Vagina (tissue), 2 donors: ENCODE data around the gene MPV17. TPM values are rescaled to one million over a fixed set of nuclear protein-coding genes. Genes with fewer than 3 reads are reported as not detected.
"Not testable (repeated sequence)": the region's sequence is repeated elsewhere in the genome, so short reads cannot be mapped to it uniquely, and the experiment has no call there.

Experiments
- DNase-seq, 2 donors: peaks; one replicate each; pipeline ENCODE4 v3.0.0-alpha.2; 2017; ENCODE audit errors: extremely low spot score in 2 of 2
- H3K27ac ChIP-seq: fragments of 200-600 bp; sonication (generic); one replicate; pipeline ENCODE4 v1.5.1; 2019
- H3K27me3 ChIP-seq: fragments of 200-600 bp; sonication (generic); one replicate; pipeline ENCODE4 v1.5.1; 2019
- H3K36me3 ChIP-seq, 2 donors: fragments of 200-600 bp; sonication (generic); one replicate each; pipeline ENCODE4 v1.5.1; 2017 to 2019
- H3K4me1 ChIP-seq: fragments of 200-600 bp; sonication (generic); one replicate; pipeline ENCODE4 v1.5.1; 2019
- H3K4me3 ChIP-seq, 2 donors: fragments of 200-600 bp; sonication (generic); 1 replicate in 1 of 2; 2 replicates in 1 of 2; pipeline ENCODE4 v1.5.1; 2016 to 2019
- H3K9me3 ChIP-seq: fragments of 200-600 bp; sonication (generic); one replicate; pipeline ENCODE4 v1.5.1; 2019
- POLR2A ChIP-seq, 2 donors: fragments of 450-650 bp; IDR thresholded peaks; one replicate each; pipeline ENCODE4 v1.6.1; 2017; ENCODE audit warnings: antibody characterized with exemption in 2 of 2, mild to moderate bottlenecking in 2 of 2, moderate library complexity in 2 of 2
- POLR2AphosphoS5 ChIP-seq, 2 donors: sonication (generic); formaldehyde crosslinking; IDR thresholded peaks; one replicate each; pipeline ENCODE4 v1.9.0; 2017; ENCODE audit warnings: antibody characterized with exemption in 2 of 2, mild to moderate bottlenecking in 2 of 2, low read depth in 1 of 2; ENCODE audit not compliant: insufficient read depth in 1 of 2
- intact Hi-C: fragments of 100-400 bp; cut with DNase I; formaldehyde crosslinking; loops from one replicate; pipeline ENCODE4 v1.15.1; 2023
- total RNA-seq: library from RNA; depleted of rRNA; stranded (reverse); fragments of >200 nt; gene quantifications from one replicate; pipeline ENCODE4 v1.2.3, GENCODE V29; 2016
- TF ChIP-seq, protein P1 (sequence below), 3 experiments: fragments of 450-650 bp in 2 of 3; fragments of 200-600 bp in 1 of 3; sonication (generic) in 1 of 3; IDR thresholded peaks; one replicate each; pipeline ENCODE4 v1.5.1; 2017 to 2019; ENCODE audit warnings: antibody characterized with exemption in 3 of 3, mild to moderate bottlenecking in 2 of 3, moderate library complexity in 2 of 3

The MPV17 gene
- total RNA-seq, 1 donor from 2014 or later = 55.7 TPM

DNA sequence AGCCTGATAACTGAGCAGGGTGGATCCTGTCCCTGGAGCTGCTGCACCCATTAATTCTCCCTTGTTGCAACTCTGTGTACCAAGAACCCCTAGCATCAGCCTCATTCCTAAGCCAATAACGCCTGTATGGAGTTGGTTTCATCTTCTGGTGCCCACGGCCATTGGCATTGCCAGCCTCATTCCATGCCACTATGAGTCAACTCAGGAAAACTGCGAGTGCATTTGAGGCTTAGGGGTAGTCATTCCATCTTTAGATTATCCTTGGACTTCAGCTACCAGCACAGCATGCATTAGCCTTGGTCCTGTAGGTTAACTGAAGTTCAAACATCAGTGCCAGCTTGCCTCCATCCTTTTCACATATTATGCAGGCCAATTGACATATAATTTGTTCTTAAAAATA is 42.1 kb downstream of the MPV17 start:
- no peak for DNase-seq
- Histone ChIP-seq H3K4me1 (no peaks in the 10 kb centered on the region), H3K9me3 (no peaks in the 10 kb centered on the region), H3K4me3 (no peak overlapping the region), H3K27me3 (no peaks in the 10 kb centered on the region), H3K27ac (no peak overlapping the region), H3K36me3 (no peaks in the 10 kb centered on the region)
- intact Hi-C loops = loop anchor here (5.0 kb wide), 1 partner anchor 184 kb away; no protein-coding TSS in a partner anchor
- TF ChIP-seq POLR2A (IDR thresholded peaks at IDR 0.05) (no peak), POLR2AphosphoS5 (IDR thresholded peaks at IDR 0.05; ENCODE audit: insufficient read depth in 1 of 2, low read depth in 1 of 2) (no peak)
- TF ChIP-seq, protein P1, sequence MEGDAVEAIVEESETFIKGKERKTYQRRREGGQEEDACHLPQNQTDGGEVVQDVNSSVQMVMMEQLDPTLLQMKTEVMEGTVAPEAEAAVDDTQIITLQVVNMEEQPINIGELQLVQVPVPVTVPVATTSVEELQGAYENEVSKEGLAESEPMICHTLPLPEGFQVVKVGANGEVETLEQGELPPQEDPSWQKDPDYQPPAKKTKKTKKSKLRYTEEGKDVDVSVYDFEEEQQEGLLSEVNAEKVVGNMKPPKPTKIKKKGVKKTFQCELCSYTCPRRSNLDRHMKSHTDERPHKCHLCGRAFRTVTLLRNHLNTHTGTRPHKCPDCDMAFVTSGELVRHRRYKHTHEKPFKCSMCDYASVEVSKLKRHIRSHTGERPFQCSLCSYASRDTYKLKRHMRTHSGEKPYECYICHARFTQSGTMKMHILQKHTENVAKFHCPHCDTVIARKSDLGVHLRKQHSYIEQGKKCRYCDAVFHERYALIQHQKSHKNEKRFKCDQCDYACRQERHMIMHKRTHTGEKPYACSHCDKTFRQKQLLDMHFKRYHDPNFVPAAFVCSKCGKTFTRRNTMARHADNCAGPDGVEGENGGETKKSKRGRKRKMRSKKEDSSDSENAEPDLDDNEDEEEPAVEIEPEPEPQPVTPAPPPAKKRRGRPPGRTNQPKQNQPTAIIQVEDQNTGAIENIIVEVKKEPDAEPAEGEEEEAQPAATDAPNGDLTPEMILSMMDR (IDR thresholded peaks at IDR 0.05) = no peak

GRCh38 chr2:27278010-27278409 is 44.9 kb downstream of the MPV17 start:
- H3K4me1 ChIP-seq = no peaks in the 10 kb centered on the region
- no peaks in the 10 kb centered on the region for H3K36me3 ChIP-seq
- DNase-seq = no peak
- TF ChIP-seq, protein P1 (IDR thresholded peaks at IDR 0.05) = no peak
- TF ChIP-seq POLR2AphosphoS5 (IDR thresholded peaks at IDR 0.05; ENCODE audit: insufficient read depth in 1 of 2, low read depth in 1 of 2) (no peak), POLR2A (IDR thresholded peaks at IDR 0.05) (no peak)
- no peaks in the 10 kb centered on the region for H3K27me3 ChIP-seq
- no peaks in the 10 kb centered on the region for H3K9me3 ChIP-seq
- H3K27ac ChIP-seq = no peak overlapping the region
- intact Hi-C loops = no loop called here
- H3K4me3 ChIP-seq = no peak overlapping the region

- H3K36me3 ChIP-seq = no peaks in the 10 kb centered on the region
- H3K27me3 ChIP-seq = no peaks in the 10 kb centered on the region
- no peaks in the 10 kb centered on the region for H3K4me1 ChIP-seq
- no peaks in the 10 kb centered on the region for H3K9me3 ChIP-seq
- TF ChIP-seq, protein P1 (IDR thresholded peaks at IDR 0.05) = no peak
- TF ChIP-seq POLR2A (IDR thresholded peaks at IDR 0.05) = no peak
- no peak for TF ChIP-seq POLR2AphosphoS5 (IDR thresholded peaks at IDR 0.05; ENCODE audit: insufficient read depth in 1 of 2, low read depth in 1 of 2)
- DNase-seq = no peak
- no peak within 1 kb of the TSS for H3K27ac ChIP-seq
- intact Hi-C loops = loop anchor here (2.0 kb wide), 1 partner anchor 25 kb away; no protein-coding TSS in a partner anchor
- H3K4me3 ChIP-seq = no peak within 1 kb of the TSS
Measured at GRCh38 chr2:27275211-27276150, 47.4 kb downstream of the MPV17 start, which contains the start of gene DNAJC5G. TSS of gene DNAJC5G (plus strand) at chr2:27275433. CDS start at chr2:27276729, 1,296 bp downstream.

DNA sequence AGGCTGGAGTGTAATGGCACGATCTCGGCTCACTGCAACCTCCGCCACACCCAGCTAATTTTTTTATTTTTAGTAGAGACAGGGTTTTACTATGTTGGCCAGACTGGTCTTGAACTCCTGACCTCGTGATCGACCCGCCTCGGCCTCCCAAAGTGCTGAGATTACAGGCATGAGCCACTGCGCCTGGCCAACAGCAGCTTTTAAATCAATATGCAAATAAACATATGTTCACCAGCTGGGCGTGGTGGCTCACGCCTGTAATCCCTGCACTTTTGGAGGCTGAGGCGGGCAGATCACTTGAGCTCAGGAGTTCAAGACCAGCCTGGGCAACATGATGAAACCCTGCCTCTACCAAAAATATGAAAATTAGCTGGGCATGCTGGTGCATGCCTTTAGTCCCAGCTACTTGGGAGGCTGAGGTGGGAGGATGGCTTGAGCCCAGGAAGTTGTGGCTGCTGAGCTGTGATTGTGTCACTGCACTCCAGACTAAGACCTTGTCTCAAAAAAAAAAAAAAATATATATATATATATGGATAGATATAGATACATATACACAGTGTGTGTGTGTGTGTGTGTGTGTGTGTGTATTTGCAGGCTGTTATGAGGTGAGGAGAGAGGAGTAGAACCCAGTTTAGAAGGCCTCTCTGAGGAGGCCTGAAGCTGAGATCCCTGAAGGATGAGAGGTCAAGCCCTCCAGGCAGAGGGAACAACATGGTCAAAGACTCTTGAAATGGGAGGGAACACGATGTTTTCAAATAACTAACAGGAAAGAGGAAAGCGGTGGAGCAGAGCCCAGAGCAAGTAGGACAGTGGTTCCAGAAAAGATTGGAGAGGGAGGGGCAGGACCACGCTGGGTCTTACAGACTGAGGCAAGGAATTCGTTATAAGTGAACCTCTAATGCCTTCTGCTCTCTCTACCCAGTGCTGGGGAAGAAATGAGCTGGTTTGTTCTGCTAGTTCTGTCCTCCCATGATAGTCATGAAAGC is 50.1 kb downstream of the MPV17 start:
- H3K27me3 ChIP-seq, intact Hi-C loops, H3K36me3 ChIP-seq, H3K4me3 ChIP-seq, H3K9me3 ChIP-seq, DNase-seq, H3K4me1 ChIP-seq, H3K27ac ChIP-seq: not testable (repeated sequence)

DNA sequence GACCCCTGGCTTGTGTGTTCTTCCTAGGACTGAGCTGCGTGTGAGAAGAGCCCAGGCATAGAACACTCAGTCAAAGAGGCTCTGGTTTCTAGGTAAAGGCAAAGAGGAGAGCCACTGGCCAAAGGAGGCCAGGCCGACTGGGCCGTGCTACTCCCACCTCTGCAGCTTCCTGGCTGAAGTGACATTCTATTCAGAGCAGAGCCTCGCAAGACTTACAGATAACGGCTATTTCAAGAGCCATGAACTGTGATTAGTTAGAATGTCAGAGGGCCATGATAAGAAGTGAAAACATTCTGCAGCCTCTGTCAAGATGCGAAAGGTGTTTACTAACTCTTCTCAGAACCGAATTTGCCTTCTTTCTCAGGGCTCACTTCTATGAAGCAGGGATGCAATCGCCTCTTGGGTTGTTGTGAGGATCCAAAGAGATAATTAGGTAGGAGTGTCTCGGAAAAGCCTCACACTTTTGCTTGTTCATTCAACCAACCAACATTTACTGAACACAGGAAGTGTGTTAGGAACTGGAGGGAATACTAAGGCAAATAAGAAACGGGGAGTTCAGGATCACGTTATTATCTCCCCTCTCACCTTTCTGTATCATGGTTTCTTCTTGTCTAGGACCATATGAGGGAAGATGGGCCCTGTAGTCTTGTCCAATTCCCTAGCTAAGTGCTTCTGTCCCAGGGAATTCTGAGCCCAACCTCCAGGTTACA is 51.1 kb downstream of the MPV17 start:
- TF ChIP-seq, protein P1 (IDR thresholded peaks at IDR 0.05) = no peak
- TF ChIP-seq POLR2A (IDR thresholded peaks at IDR 0.05) = no peak
- Histone ChIP-seq H3K36me3 (no peaks in the 10 kb centered on the region), H3K4me1 (no peaks in the 10 kb centered on the region), H3K27me3 (no peaks in the 10 kb centered on the region), H3K9me3 (no peaks in the 10 kb centered on the region), H3K27ac (no peak overlapping the region), H3K4me3 (no peak overlapping the region)
- intact Hi-C loops = no loop called here
- no peak for DNase-seq
